ENCODE data around the gene KRTAP15-1.

KRTAP15-1 gene

GRCh38 chr21:30439975-30440374 lies at the start of gene KRTAP15-1:
Gene KRTAP15-1 (plus strand): TSS chr21:30440275. CDS start chr21:30440328, 53 bp downstream.
- DNase-seq: no peak

- no peak for DNase-seq
Observed at GRCh38 chr21:30391492-30392025, 48.5 kb upstream of the KRTAP15-1 start.

- DNase-seq: no peak
Observed at GRCh38 chr21:30395731-30396130, 44.3 kb upstream of the KRTAP15-1 start, which contains the start of gene KRTAP13-1. Gene KRTAP13-1 (plus strand): TSS chr21:30396031. CDS start chr21:30396087, 56 bp downstream.

- no peak for DNase-seq
Observed at GRCh38 chr21:30408782-30409494, 31.1 kb upstream of the KRTAP15-1 start.

- DNase-seq: no peak
Observed at GRCh38 chr21:30415993-30416392, 24.1 kb upstream of the KRTAP15-1 start.

- no peak for DNase-seq
Observed at GRCh38 chr21:30425826-30426225, 14.2 kb upstream of the KRTAP15-1 start, which contains the start of gene KRTAP13-3. Gene KRTAP13-3 (minus strand): TSS chr21:30425926. CDS start chr21:30425912, 14 bp downstream.

- DNase-seq: no peak
Observed at GRCh38 chr21:30426731-30427130, 13.3 kb upstream of the KRTAP15-1 start.

- no peak for DNase-seq
Observed at GRCh38 chr21:30430170-30430655, 9.9 kb upstream of the KRTAP15-1 start, which contains the start of gene KRTAP13-4. Gene KRTAP13-4 (plus strand): TSS chr21:30430220. CDS start chr21:30430276, 56 bp downstream.

GRCh38 chr21:30434033-30434631 lies 5.9 kb upstream of the KRTAP15-1 start:
- DNase-seq: no peak

GRCh38 chr21:30437010-30437565 lies 3.0 kb upstream of the KRTAP15-1 start:
- no peak for DNase-seq

- no peak for DNase-seq
Observed at GRCh38 chr21:30443226-30443625, 3.2 kb downstream of the KRTAP15-1 start.

GRCh38 chr21:30444204-30444603 lies 4.1 kb downstream of the KRTAP15-1 start:
- DNase-seq: no peak

- DNase-seq: no peak
Observed at GRCh38 chr21:30447056-30447455, 7.0 kb downstream of the KRTAP15-1 start.

- DNase-seq: no peak
Observed at GRCh38 chr21:30448514-30448913, 8.4 kb downstream of the KRTAP15-1 start.

GRCh38 chr21:30463713-30464112 lies 23.6 kb downstream of the KRTAP15-1 start:
- no peak for DNase-seq

- DNase-seq: no peak
Observed at GRCh38 chr21:30468900-30469714, 29.0 kb downstream of the KRTAP15-1 start.

GRCh38 chr21:30478004-30478403 lies 37.9 kb downstream of the KRTAP15-1 start:
- no peak for DNase-seq

GRCh38 chr21:30479259-30479658 lies 39.2 kb downstream of the KRTAP15-1 start:
- DNase-seq: no peak

- DNase-seq: no peak
Observed at GRCh38 chr21:30480145-30480544, 40.1 kb downstream of the KRTAP15-1 start, which contains the start of gene KRTAP19-1. Gene KRTAP19-1 (minus strand): TSS chr21:30480367. CDS start chr21:30480317, 50 bp downstream.

- DNase-seq: no peak
Observed at GRCh38 chr21:30482130-30482529, 42.1 kb downstream of the KRTAP15-1 start.

- DNase-seq: no peak
Observed at GRCh38 chr21:30486180-30486579, 46.1 kb downstream of the KRTAP15-1 start.

GRCh38 chr21:30487336-30487735 lies 47.3 kb downstream of the KRTAP15-1 start, which contains the start of gene KRTAP19-2:
Gene KRTAP19-2 (minus strand): TSS chr21:30487436. CDS start chr21:30487348, 88 bp downstream.
- no peak for DNase-seq
